GM18508 (cell line): ENCODE results near the gene TPST1.
"Not testable (repeated sequence)": the region's sequence is repeated elsewhere in the genome, so short reads cannot be mapped to it uniquely, and the experiment has no call there.

Experiments
- ATAC-seq: cut with Tn5 transposase; IDR thresholded peaks from one replicate; pipeline ENCODE4 v1.9.1; 2021; ENCODE audit warnings: moderate number of reproducible peaks; ENCODE audit not compliant: insufficient read depth, unreplicated experiment

Gene TPST1

DNA sequence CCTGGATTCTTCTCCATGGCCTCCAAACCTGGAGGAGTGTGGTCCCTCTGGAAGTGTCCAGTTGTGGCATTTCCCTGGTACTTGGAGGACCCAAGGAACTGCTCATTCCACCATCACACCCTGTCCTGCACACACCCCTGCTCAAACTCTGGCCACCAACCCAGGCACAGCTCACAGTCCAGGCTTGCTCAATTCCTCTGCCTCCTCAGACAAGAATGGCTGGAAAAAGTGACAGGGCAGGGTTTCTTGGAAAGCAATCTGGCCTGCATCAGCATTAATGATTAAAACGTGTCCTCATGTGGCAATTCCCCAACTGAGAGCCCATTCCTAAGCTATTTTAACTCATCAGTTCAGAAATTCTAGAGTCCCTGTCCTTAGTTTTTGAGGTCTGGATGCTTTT is 17.2 kb upstream of the TPST1 start:
- no peak for ATAC-seq

DNA sequence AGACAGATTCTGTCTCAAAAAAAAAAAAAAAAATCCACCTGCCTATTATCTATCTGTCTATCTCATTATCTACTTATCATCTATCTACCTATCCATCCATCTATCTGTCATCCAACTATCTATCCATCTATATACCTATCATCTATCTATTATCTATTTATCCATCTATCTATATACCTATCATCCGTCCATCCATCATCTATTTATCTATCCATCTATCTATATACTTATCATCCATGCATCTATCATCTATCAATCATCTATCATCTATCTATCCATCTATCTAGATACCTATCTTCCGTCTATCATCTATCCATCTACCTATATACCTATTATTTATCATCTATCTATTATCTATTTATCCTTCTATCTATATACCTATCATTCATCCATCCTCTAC is 16.5 kb upstream of the TPST1 start:
- no peak for ATAC-seq

DNA sequence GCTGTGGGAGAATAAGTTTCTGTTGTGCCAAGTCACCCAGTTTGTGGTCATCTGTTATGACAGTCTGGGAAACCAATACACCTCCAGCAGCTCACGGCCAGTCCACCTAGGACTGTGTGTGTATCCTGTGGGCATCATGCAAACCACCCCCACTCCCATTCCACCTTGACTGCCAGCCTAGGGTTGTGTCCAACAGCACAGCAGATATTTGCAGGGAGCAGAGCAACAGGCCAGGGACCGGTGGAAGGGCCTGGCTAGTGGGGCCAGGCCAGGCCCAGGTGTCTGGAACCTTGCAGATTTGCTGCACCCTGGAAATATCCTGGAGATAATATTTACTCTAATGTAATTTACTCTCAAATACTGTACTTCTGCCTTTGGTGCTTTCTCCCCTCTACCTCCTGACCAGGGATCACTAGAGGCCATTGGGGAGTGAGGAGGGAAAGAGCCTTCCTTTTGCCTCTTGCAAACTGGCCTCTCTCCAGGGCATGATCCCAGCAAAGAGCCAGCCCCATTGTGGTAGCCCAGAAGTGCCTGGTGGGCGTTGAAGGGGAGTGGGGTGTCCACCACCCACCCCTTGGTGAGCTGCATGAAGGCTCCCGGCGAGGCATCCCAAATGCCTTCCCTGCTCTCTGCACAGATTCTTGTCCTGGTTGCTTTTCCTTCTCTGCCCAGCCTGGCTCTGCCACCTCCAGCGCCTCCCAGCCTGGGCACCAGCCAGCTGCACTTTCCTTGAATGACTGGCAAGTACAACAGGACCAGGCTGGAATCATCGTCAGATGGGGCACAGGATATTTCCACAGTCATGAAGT is 15.2 kb upstream of the TPST1 start:
- ATAC-seq = no peak

DNA sequence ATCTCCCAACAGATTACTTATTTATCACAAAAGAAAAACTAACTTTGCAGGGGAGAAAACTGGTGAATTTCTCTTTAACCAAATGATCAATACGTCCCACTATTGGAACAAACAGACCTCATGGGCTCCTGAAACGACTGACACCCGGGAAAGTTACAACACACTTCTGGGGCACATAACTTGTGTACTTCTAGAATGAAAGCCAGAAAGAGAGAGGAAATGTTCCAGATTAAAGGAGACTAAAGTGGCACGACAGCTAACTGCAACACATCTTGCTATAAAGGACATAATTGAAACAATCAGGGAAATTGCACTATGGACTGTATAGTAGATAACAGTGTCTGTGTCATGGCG is 14.7 kb upstream of the TPST1 start:
- no peak for ATAC-seq

DNA sequence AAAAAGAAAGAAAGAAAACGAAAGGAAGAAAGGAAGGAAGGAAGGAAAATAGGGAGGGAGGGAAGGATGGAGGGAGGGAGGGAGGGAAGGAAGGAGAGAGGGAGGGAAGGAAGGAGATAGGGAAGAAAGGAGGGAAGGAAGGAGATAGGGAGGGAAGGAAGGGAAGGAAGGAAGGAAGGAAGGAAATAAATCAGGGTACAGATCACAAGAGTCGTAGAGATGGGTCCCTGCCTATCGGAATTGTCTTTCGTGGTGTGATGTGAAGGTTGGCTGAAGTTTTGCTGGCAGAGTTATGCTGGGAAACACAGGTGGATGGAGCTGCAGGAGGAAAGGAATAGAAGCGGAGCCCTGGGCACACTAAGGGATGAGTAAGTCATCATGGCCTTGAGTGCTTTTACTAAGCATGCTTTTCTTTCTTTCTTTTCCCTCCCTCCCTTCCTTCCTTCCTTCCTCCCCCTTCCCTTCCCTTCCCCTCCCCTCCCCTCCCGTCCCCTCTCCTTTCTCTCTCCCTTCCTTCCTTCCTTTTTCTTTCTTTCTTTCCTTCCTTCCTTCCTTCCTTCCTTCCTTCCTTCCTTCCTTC is 11.9 kb upstream of the TPST1 start:
- ATAC-seq = no peak

DNA sequence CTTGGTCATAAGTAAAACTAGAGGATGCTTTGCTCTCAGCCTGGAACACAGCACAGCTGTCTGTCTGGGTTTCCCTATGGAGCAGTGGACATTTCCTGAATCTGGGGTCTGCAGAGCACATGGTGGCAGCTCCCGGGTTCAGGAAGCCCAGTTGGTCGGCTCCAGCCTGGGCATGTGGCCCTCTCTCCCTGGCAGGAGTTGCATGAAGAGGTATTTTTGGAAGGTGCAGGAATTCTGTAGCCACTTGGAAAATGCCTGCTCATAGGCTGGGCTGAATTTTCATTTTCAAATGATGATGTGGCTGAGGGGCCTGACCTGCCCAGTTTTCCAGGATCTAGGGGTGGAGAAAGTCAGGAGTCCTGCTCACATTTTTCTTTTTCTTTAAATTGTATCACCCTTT is 6.7 kb upstream of the TPST1 start:
- ATAC-seq = no peak

DNA sequence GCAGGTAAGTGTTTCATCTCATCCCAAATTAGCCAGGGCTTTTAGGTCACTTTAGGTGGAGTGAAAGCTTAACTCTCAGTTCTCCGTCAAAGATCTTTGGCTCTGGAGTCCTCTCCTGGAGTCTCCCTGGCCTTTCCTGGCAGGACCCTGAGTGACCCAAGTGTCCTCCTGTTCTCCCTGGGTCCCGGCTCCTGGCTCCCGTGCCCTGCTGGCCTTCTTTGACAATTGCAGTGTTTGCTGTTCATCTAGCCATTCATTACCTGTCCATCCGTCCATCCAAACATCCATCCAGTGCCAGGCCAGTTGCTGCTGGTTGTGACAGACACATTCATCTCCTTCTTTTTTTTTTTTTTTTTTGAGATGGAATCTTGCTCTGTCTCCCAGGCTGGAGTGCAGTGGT is 6.2 kb upstream of the TPST1 start:
- no peak for ATAC-seq

DNA sequence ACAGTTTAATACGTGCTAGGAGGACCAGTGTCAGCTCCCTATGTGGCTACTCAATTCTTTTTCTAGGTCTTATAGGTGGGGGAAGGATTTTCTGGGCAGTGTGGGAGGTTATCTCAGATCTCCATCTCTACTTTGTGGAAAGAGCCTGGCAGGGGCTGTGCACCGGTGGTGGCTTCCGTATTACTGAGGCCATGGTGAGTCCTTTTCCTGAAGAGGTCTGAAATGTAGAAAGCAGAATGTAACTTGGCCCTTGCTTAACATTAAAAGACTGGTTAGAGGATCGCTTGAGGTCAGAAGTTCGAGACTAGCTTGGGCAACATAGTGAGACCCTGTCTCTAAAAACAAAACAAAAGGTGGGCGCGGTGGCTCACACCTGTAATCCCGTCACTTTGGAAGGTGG is 2.7 kb upstream of the TPST1 start:
- no peak for ATAC-seq

DNA sequence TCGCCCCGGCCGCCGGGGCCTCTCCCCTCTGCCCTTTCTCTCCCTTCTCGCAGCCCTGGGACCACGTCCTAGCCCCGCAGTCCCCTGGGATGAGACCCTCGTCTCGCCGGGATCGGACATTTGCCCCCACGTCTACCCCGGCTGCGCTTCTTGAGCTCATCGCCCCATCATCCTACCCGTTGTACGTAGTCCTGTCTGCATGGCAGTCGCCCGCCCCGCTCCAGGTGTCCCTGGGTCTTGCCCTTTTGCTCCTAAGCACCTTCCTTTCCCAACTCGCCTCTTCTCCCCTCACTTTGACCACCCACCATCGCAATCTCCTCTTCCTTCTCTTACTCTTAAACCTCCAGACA is 582 bp downstream of the TPST1 start:
- no peak for ATAC-seq

DNA sequence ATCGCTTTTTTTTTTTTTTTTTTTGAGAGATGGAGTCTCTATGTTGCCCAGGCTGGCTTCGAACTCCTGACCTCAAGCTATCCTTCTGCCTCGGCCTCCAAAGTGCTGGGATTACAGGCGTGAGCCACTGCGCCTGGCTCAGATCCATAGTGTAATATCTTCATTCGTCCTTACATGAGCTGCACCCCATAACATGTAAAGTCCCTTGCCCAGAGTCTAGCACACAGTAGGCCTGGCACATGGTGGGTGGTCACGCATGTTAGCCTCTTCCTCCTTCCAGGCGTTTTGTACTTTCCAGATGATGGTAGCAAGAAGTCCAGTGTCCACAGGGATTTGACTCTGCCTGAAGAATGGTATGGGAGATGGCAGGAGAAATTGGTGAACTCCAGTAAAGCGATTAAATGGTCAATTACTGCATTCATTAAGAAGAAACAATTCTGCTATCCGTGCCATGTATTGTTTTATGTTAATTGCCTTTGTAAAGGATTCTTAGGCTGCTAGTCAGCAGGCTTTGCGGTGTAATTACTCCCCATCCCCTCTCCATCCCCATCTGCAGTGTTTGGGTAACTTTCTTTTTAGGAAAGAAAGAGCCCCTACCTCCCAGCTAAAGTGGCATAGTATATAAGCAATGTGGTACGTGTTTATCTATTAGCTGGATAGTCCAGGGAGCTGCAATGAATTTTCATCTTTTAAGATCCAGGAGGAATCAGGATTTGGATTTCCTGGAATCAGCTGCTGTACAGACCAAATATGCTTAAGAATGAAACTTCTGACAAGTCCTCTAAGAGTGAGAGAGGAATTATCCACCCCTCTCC is 1.2 kb downstream of the TPST1 start:
- ATAC-seq = no peak

DNA sequence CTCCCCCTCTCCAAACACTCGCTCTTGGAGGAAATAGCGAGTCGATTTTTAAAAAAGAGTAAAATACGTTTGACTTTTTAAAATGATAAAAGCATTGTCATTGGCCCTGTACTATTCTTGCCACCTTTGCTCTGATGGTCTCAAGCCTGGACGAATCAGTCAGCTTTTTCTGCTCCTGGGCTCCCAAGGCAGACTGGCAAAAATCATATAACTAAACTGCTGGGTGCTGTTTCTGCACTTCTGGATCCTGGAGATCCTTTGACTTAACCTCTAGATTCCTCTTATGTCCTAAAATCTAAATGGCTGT is 1.8 kb downstream of the TPST1 start:
- ATAC-seq = no peak

DNA sequence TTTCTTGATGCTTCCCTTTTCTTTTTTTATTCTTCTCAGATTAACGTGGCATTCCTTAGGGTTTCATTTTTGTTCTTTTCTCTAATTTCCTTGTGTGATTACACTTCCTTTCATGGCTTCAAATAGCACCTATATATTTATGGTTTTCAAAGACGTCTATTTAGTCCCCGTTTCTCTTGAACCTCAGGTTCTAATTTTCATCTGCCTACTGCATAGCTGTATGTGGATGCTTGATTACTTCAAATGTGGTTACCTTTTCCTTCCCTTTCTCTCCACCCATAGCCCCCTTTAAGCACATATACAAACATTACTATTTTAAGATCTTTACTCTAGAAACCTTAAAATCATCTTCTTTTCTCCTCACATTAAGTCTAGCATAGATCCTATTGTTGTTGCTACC is 2.4 kb downstream of the TPST1 start:
- no peak for ATAC-seq

DNA sequence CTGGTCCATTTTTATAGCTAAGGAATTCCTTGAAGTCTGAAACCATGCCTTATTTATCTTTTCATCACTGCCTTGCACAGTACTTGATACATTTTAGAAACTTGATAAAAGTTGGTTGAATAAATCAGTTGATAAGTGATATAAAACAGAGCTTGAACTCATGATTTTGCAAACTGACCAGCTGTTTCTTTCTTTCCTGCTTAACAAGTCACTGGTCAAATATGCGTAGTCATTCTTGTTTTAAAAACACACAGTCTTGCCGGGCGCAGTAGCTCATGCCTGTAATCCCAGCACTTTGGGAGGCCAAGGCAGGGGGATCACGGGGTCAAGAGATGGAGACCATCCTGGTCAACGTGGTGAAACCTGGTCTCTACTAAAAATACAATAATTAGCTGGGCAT is 6.3 kb downstream of the TPST1 start:
- no peak for ATAC-seq

DNA sequence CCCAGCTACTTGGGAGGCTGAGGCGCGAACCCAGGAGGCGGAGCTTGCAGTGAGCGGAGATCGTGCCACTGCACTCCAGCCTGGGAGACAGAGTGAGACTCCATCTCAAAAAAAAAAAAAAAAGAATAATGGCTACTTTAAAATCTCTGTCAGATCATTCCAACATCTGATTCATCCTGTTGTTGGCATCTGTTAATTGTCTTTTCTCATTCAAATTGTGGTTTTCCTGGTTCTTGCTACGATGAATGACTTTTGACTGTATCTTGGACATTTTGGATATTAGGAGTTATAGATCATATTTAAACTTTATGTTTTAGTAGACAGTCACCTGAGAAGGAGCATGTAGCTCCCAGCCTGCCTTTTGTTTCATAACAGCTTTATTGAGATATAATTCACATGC is 8.5 kb downstream of the TPST1 start:
- ATAC-seq = no peak

DNA sequence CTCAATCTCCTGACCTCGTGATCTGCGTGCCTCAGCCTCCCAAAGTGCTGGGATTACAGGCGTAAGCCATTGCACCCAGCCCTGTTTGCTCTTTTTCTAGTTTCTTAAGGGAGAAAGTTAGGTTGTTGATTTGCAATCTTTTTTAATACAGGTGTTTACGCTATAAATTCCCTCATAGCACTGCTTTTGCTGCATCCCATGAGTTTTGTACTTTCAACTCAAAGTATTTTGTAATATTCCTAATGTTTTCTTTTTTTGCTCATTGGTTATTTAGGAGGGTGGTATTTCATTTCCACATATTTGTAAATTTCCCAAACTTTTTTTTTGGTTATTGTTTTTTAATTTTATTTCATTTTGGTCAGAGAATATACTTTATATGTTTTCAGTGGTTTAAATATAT is 11.6 kb downstream of the TPST1 start:
- ATAC-seq = no peak

DNA sequence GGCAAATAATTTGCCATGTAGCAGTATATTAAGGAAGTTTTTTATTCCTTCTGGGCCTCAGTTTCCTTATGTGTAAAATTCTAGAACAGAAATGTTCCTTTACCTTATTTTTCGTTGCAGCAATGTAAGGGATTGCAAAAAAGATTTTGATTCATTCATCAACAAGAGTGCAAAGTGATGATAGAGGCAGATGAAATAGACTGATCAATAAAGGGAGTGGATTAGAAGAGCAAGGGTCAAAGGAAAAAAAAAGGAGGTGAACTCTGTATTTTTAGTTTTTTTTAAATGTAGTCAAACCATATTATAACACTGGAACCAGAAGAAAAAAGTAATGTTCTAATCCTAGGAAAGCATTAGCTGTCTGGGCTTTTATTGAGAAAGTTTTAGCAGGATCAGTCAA is 14.7 kb downstream of the TPST1 start:
- no peak for ATAC-seq

DNA sequence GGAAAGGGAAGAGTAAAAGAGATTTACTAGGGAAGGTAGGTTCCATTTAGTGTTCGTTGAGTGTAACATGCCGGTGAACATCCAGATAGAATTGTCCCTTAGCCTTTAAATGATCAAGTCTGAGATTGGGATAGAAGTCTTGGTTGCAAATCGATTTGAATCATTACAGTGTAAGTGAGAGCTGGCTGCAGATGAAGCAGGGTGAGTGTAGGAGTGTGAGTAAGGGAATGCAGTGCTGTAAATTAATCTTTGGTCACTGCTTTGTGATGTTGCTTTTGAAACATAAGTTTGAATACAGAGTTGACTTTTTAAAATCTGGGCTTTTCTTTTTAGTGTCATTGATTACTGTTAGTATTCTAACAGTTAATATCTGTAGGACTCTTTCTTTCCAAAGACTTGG is 16.3 kb downstream of the TPST1 start:
- no peak for ATAC-seq

DNA sequence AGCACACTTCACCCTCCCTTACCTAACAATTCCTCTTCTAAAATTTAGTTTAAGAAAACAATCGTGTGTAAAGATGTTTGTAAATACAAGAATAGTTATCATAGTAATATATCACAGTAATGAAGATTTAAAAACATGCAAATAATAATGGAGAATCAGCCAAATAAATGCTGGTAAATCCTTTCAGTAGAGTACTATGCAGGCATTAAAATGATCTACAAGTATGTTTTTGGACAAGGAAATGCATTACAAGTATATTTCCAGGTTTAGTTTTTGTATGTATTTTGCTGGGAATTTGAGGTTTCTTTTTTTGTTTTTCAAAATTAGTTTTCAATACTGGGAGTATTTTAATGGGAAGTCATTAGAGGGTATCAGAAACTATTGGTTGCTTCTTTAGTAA is 22.7 kb downstream of the TPST1 start:
- no peak for ATAC-seq

DNA sequence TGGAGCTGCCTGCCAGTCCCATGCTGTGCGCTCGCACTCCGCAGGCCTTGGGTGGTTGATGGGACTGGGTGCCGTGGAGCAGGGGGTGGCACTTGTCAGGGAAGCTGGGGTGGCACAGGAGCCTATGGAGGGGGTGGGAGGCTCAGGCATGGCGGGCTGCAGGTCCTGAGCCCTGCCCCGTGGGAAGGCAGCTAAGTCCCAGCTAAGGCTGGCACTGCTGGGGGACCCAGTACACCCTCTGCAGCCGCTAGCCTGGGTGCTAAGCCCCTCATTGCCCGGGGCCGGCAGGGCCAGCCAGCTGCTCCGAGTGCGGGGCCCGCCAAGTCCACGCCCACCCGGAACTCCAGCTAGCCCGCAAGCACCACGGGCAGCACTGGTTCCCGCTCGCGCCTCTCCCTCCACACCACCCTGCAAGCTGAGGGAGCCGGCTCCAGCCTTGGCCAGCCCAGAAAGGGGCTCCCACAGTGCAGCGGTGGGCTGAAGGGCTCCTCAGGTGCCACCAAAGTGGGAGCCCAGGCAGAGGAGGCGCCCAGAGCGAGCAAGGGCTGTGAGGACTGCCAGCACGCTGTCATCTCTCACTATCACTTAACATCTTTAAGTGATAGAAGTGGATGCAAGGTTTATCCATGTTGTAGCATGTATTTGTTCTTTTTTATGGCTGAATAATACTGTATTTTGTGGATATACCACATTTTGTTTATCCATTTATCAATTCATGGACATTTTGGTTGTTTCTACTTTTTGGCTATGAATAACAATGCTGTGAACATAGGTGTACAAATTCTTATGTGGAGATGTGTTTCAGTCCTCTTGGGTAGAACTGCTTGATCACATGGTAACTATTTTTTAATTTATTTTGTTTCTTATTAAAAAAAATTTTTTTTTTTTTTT is 26.4 kb downstream of the TPST1 start:
- ATAC-seq = not testable (repeated sequence)

DNA sequence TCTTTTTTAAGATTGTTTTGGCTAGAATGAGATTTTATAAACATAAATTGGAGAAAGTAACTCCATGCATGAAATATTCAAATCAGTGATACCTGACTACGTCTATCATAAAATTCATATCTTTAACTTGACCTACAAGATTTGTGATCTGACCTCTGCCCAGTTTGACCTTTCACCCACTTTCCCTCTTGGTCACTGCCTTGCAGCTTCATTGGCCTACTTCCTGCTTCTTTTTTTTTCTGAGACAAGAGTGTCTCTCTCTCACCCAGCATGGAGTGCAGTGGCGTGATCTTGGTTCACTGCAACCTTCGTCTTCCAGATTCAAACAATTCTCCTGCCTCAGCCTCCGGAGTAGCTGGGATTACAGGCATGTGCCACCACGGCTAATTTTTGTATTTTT is 28.5 kb downstream of the TPST1 start:
- ATAC-seq = no peak

DNA sequence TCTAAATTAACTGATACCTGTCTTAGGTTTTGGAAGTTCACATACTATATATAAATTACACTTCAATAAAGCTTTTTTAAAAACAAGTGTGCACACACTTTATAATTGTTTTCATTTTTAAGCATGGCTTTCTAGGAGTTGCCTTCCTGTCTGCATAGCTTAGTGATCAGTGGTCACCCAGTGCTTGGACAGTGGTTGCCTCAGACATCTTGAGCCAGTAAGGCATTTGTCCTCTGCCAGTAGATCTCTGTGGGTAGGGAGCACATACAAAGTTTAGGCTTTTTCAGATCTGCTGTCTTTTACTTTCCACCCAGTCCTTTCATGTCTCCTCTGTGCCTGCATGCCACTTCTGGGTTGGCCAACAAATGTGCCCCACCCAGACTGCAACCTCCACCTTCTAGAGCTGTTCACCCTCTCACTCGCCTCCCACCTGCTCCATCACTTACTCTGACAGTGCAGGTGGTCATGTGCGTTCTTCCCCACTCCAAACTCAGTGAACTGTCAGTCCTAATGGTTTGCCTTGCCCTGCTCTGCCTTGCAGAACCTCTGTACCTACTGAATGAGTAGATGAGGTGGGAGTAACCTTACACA is 31.7 kb downstream of the TPST1 start:
- no peak for ATAC-seq
